GM23338 (cell line): ENCODE measurements around the gene ZNF555. TPM values are rescaled to one million over a fixed set of nuclear protein-coding genes. Genes with fewer than 3 reads are reported as not detected.

Experiments
- ATAC-seq: fragments of 200-7000 bp; cut with Tn5 transposase; 3 replicates; pipeline ENCODE4 v1.9.1; 2020
- DNase-seq: peaks from one replicate; pipeline ENCODE4 v3.0.0-alpha.2; 2015; ENCODE audit warnings: low spot score
- H2AFZ ChIP-seq: fragments of 200-600 bp; sonication (generic); 2 replicates; pipeline ENCODE4 v1.8.0; 2016; ENCODE audit warnings: antibody characterized with exemption, mild to moderate bottlenecking, moderate library complexity
- H3F3A ChIP-seq: fragments of 200-600 bp; sonication (generic); replicated peaks from 2 replicates; pipeline ENCODE4 v1.8.0; 2017; ENCODE audit warnings: antibody characterized with exemption, mixed run types, low read depth
- H3K27ac ChIP-seq: fragments of 200-600 bp; sonication (generic); 2 replicates; pipeline ENCODE4 v1.6.1; 2016; ENCODE audit warnings: low read depth
- H3K27me3 ChIP-seq: fragments of 200-600 bp; sonication (generic); 2 replicates; pipeline ENCODE4 v1.8.0; 2016; ENCODE audit warnings: mild to moderate bottlenecking, mixed run types, moderate library complexity; ENCODE audit not compliant: insufficient read depth
- H3K36me3 ChIP-seq: fragments of 200-600 bp; sonication (generic); 2 replicates; pipeline ENCODE4 v1.8.0; 2016; ENCODE audit warnings: mild to moderate bottlenecking; ENCODE audit not compliant: insufficient read depth
- H3K4me1 ChIP-seq: fragments of 200-600 bp; sonication (generic); 2 replicates; pipeline ENCODE4 v1.8.0; 2016; ENCODE audit warnings: mild to moderate bottlenecking, moderate library complexity; ENCODE audit not compliant: insufficient read depth
- H3K4me2 ChIP-seq: fragments of 200-600 bp; sonication (generic); 2 replicates; pipeline ENCODE4 v1.7.1; 2017; ENCODE audit warnings: mixed run types
- H3K4me3 ChIP-seq: fragments of 200-600 bp; sonication (generic); 2 replicates; pipeline ENCODE4 v1.6.1; 2016; ENCODE audit warnings: mixed run types
- H3K79me2 ChIP-seq: fragments of 200-600 bp; sonication (generic); replicated peaks from 2 replicates; pipeline ENCODE4 v1.8.0; 2017; ENCODE audit warnings: mild to moderate bottlenecking; ENCODE audit not compliant: insufficient read depth
- H3K9me2 ChIP-seq: fragments of 200-600 bp; sonication (generic); 2 replicates; pipeline ENCODE4 v1.8.0; 2017; ENCODE audit not compliant: insufficient read depth
- H4K20me1 ChIP-seq: fragments of 200-600 bp; sonication (generic); replicated peaks from 2 replicates; pipeline ENCODE4 v1.8.0; 2017; ENCODE audit warnings: mild to moderate bottlenecking; ENCODE audit not compliant: insufficient read depth
- H3K27ac Mint-ChIP-seq: 2 replicates; pipeline ENCODE4 v1.8.0; 2020; ENCODE audit warnings: inconsistent platforms, mild to moderate bottlenecking, moderate library complexity, mixed read lengths
- H3K27me3 Mint-ChIP-seq: 3 replicates; pipeline ENCODE4 v1.8.0; 2022; ENCODE audit warnings: low read depth, mild to moderate bottlenecking, moderate library complexity, mixed read lengths, inconsistent platforms; ENCODE audit not compliant: insufficient read depth, poor library complexity
- H3K36me3 Mint-ChIP-seq: 3 replicates; pipeline ENCODE4 v1.8.0; 2021; ENCODE audit warnings: low read depth, mild to moderate bottlenecking, inconsistent platforms, moderate library complexity, mixed read lengths
- H3K4me1 Mint-ChIP-seq: 3 replicates; pipeline ENCODE4 v1.8.0; 2020; ENCODE audit warnings: mild to moderate bottlenecking, inconsistent platforms, mixed read lengths
- H3K4me3 Mint-ChIP-seq: 3 replicates; pipeline ENCODE4 v1.8.0; 2021; ENCODE audit warnings: moderate library complexity, mild to moderate bottlenecking, inconsistent platforms, mixed read lengths
- H3K9me3 Mint-ChIP-seq: 3 replicates; pipeline ENCODE4 v1.8.0; 2020; ENCODE audit warnings: moderate library complexity, mild to moderate bottlenecking, inconsistent platforms, mixed read lengths
- CREB1 ChIP-seq: fragments of 250-450 bp; sonication (Bioruptor Pico); IDR thresholded peaks from 2 replicates; pipeline ENCODE4 v1.5.0; 2020; ENCODE audit warnings: low read depth, mild to moderate bottlenecking, moderate library complexity
- EZH2phosphoT487 ChIP-seq: fragments of 200-600 bp; sonication (generic); IDR thresholded peaks from one replicate; pipeline ENCODE4 v1.8.1; 2018; ENCODE audit warnings: antibody characterized with exemption; ENCODE audit not compliant: unreplicated experiment
- JUNB ChIP-seq: IDR thresholded peaks from one replicate; pipeline ENCODE4 v1.6.1; 2016; ENCODE audit warnings: antibody characterized with exemption; ENCODE audit not compliant: unreplicated experiment
- NANOG ChIP-seq: IDR thresholded peaks from 2 replicates; pipeline ENCODE4 v1.6.1; 2016; ENCODE audit warnings: antibody characterized with exemption, borderline replicate concordance
- POLR2AphosphoS5 ChIP-seq: IDR thresholded peaks from 2 replicates; pipeline ENCODE4 v1.6.1; 2016; ENCODE audit warnings: antibody characterized with exemption, low read depth
- ZNF114 ChIP-seq: fragments of 250-450 bp; sonication (Bioruptor Pico); IDR thresholded peaks from 2 replicates; pipeline ENCODE4 v1.5.0; 2020; ENCODE audit warnings: mild to moderate bottlenecking, moderate library complexity
- ZNF331 ChIP-seq: fragments of 250-450 bp; sonication (Bioruptor Pico); IDR thresholded peaks from 2 replicates; pipeline ENCODE4 v1.5.0; 2020; ENCODE audit warnings: low read depth, mild to moderate bottlenecking, moderate library complexity
- polyA plus RNA-seq: library from polyadenylated mRNA; unstranded; fragments of >200 nt; fragmentation: Nextera tagmentation; extraction: Ambion mirVana; gene quantifications from 2 replicates; pipeline ENCODE4 v1.2.1, GENCODE V29; 2016
- total RNA-seq: library from RNA; depleted of rRNA; stranded (reverse); fragments of >200 nt; shearing (Covaris generic); gene quantifications from 2 replicates; pipeline ENCODE4 v1.2.3, GENCODE V29; 2014
- TF ChIP-seq, protein P1 (sequence below): IDR thresholded peaks from 2 replicates; pipeline ENCODE4 v1.6.1; 2016; ENCODE audit warnings: antibody characterized with exemption
- TF ChIP-seq, protein P2 (sequence below): IDR thresholded peaks from one replicate; pipeline ENCODE4 v1.6.1; 2018; ENCODE audit warnings: antibody characterized with exemption; ENCODE audit not compliant: unreplicated experiment
- TF ChIP-seq, protein P3 (sequence below), 2 experiments: fragments of 200-600 bp in 1 of 2; sonication (generic) in 1 of 2; conservative IDR thresholded peaks; 2 replicates each; pipeline versions ENCODE4 v1.5.1 to v1.6.1; 2016 to 2017; ENCODE audit warnings: antibody characterized with exemption in 2 of 2, low read depth in 2 of 2, mild to moderate bottlenecking in 2 of 2, moderate library complexity in 1 of 2

The ZNF555 gene
- total and polyA plus RNA-seq, 2 experiments from 2014 or later, result 3.5 to 7.5 TPM

DNA sequence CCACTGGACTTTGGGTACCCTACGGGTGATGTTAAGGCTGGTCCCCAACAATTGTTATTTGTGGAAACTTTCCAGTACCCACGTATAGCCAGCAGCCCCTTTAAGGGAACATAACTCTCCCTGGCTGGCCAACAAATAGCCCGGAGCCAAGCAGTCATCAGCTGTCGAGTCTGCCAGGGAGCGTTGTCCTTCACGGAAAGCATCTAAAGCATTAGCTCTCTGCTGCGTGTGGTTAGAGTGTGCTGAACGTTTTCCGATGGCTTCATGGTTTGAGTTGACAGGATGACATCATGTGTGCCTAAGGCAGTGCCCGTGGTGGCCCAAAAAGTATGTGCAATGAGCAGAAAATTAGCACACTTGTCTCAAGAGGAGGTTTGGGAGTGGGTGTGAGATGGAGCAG lies 22.5 kb downstream of the ZNF555 start (continued):
- TF ChIP-seq, protein P1, sequence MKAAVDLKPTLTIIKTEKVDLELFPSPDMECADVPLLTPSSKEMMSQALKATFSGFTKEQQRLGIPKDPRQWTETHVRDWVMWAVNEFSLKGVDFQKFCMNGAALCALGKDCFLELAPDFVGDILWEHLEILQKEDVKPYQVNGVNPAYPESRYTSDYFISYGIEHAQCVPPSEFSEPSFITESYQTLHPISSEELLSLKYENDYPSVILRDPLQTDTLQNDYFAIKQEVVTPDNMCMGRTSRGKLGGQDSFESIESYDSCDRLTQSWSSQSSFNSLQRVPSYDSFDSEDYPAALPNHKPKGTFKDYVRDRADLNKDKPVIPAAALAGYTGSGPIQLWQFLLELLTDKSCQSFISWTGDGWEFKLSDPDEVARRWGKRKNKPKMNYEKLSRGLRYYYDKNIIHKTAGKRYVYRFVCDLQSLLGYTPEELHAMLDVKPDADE, result no peak
- TF ChIP-seq CREB1 (no peak), EZH2phosphoT487 (no peak), JUNB (no peak), POLR2AphosphoS5 (no peak), ZNF114 (CRISPR knock-in tag) (no peak), NANOG (no peak)
- TF ChIP-seq, protein P2, sequence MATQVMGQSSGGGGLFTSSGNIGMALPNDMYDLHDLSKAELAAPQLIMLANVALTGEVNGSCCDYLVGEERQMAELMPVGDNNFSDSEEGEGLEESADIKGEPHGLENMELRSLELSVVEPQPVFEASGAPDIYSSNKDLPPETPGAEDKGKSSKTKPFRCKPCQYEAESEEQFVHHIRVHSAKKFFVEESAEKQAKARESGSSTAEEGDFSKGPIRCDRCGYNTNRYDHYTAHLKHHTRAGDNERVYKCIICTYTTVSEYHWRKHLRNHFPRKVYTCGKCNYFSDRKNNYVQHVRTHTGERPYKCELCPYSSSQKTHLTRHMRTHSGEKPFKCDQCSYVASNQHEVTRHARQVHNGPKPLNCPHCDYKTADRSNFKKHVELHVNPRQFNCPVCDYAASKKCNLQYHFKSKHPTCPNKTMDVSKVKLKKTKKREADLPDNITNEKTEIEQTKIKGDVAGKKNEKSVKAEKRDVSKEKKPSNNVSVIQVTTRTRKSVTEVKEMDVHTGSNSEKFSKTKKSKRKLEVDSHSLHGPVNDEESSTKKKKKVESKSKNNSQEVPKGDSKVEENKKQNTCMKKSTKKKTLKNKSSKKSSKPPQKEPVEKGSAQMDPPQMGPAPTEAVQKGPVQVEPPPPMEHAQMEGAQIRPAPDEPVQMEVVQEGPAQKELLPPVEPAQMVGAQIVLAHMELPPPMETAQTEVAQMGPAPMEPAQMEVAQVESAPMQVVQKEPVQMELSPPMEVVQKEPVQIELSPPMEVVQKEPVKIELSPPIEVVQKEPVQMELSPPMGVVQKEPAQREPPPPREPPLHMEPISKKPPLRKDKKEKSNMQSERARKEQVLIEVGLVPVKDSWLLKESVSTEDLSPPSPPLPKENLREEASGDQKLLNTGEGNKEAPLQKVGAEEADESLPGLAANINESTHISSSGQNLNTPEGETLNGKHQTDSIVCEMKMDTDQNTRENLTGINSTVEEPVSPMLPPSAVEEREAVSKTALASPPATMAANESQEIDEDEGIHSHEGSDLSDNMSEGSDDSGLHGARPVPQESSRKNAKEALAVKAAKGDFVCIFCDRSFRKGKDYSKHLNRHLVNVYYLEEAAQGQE, result no peak

DNA sequence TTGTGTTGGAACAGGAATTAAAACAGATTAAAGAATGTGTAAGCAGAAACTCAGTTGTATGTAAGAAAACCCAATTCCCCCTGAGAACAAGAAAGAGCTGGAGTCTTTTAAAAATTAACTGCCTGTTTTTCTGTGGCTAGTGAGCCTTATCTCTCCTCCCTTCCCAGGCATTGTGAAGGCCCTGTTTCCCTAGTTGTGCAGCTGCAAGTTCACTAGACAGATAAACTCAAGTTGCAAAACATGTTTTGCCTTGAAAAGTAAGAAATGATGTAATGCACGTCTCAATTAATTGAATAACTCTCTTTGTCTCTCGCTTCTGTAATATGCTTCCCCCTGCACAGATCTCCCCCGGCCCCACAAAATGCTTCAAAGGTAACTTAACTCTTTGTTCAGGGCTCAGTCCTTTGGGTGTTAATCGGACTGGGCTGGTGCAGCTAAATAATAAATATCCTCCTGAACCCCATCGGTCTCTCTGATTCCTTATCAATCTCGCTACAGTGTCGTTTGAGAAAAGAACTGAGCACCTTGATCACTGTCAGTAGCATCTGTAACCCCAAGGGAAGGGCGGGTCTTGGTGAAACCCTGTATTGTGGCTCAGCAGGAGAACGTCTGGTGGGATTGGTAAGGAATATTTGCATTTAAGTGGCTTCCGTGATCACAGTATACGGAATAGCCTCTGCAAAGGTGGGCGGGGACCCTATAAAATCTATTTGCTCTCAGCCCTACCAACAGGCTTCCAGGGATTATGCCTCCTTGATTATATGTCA lies 24.2 kb downstream of the ZNF555 start:
- H3K27me3 ChIP-seq, result no peaks in the 10 kb centered on the region
- ATAC-seq, result no peak
- Mint-ChIP-seq H3K4me3 (no peak overlapping the region), H3K36me3 (peaks cover 39% of the 10 kb centered on the region), H3K9me3 (peaks cover 92% of the 10 kb centered on the region), H3K27me3 (no peaks in the 10 kb centered on the region), H3K27ac (no peak overlapping the region), H3K4me1 (no peaks in the 10 kb centered on the region)
- no peaks in the 10 kb centered on the region for H3K79me2 ChIP-seq
- H3K4me1 ChIP-seq, result no peaks in the 10 kb centered on the region
- H3K4me2 ChIP-seq, result no peak overlapping the region
- H3K4me3 ChIP-seq, result no peak overlapping the region
- TF ChIP-seq POLR2AphosphoS5, result no peak
- TF ChIP-seq, protein P3, sequence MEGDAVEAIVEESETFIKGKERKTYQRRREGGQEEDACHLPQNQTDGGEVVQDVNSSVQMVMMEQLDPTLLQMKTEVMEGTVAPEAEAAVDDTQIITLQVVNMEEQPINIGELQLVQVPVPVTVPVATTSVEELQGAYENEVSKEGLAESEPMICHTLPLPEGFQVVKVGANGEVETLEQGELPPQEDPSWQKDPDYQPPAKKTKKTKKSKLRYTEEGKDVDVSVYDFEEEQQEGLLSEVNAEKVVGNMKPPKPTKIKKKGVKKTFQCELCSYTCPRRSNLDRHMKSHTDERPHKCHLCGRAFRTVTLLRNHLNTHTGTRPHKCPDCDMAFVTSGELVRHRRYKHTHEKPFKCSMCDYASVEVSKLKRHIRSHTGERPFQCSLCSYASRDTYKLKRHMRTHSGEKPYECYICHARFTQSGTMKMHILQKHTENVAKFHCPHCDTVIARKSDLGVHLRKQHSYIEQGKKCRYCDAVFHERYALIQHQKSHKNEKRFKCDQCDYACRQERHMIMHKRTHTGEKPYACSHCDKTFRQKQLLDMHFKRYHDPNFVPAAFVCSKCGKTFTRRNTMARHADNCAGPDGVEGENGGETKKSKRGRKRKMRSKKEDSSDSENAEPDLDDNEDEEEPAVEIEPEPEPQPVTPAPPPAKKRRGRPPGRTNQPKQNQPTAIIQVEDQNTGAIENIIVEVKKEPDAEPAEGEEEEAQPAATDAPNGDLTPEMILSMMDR (conservative IDR thresholded peaks at IDR 0.05; ENCODE audit: low read depth in 2 of 2), result no peak
- no peak for TF ChIP-seq ZNF114 (CRISPR knock-in tag)
- TF ChIP-seq NANOG, result no peak
- no peak for TF ChIP-seq ZNF331 (CRISPR knock-in tag)
- H3K36me3 ChIP-seq, result no peaks in the 10 kb centered on the region; the same call in 1 of the 2 replicates
- no peak overlapping the region for H2AFZ ChIP-seq
- H3K9me2 ChIP-seq, result no peaks in the 10 kb centered on the region
- no peaks in the 10 kb centered on the region for H3F3A ChIP-seq
- H3K27ac ChIP-seq, result no peak overlapping the region
- no peak for DNase-seq
- H4K20me1 ChIP-seq, result no peaks in the 10 kb centered on the region
